Lower leg skin (tissue), 4 donors: Measurements from ENCODE around the gene EFEMP2. TPM values are rescaled to one million over a fixed set of nuclear protein-coding genes. Genes with fewer than 3 reads are reported as not detected.
A peak's percentile ranks its signal among the peaks of the same experiment; 100 is the strongest.

Experiments used
- DNase-seq, 2 donors: peaks; one replicate each; pipeline ENCODE4 v3.0.0-alpha.2; 2019; ENCODE audit warnings: low spot score in 2 of 2
- H3K4me3 ChIP-seq: fragments of 200-600 bp; sonication (generic); 2 replicates; pipeline ENCODE4 v1.5.1; 2017; ENCODE audit warnings: mild to moderate bottlenecking, low read depth; ENCODE audit not compliant: poor library complexity, severe bottlenecking
- POLR2A ChIP-seq, 2 donors: fragments of 450-650 bp; IDR thresholded peaks; one replicate each; pipeline ENCODE4 v1.6.1; 2016 to 2017; ENCODE audit warnings: antibody characterized with exemption in 2 of 2, mild to moderate bottlenecking in 1 of 2, moderate library complexity in 1 of 2
- WGBS, 2 donors: methylation state at CpG; one replicate each; pipeline ENCODE4 v1.1.5; 2018; 5-methylcytosine and 5-hydroxymethylcytosine counted together
- intact Hi-C: fragments of 100-400 bp; cut with DNase I; formaldehyde crosslinking; loops from one replicate; pipeline ENCODE4 v1.15.0; 2023; ENCODE audit warnings: low total_unique reads
- total RNA-seq, 4 donors: library from RNA; depleted of rRNA; stranded (reverse); fragments of >200 nt; gene quantifications; one replicate each; pipeline ENCODE4 v1.1.0, GENCODE V29; 2016
- TF ChIP-seq, protein P1 (sequence below), 3 donors: fragments of 450-650 bp; IDR thresholded peaks; one replicate each; pipeline ENCODE4 v1.5.1; 2016; ENCODE audit warnings: antibody characterized with exemption in 3 of 3, mild to moderate bottlenecking in 3 of 3, moderate library complexity in 2 of 3

Gene EFEMP2
- 10 to 100 TPM; 12.0 to 29.8 (median 16.3) TPM for total RNA-seq

- peak within 1 kb of the TSS; percentile 49 for H3K4me3 ChIP-seq
- 0 to 2% methylated on average over 15 to 16 of the region's 69 CpGs for WGBS, 2 donors
- intact Hi-C loops, result no loop called here
Measured at GRCh38 chr11:65872586-65873317, at the start of gene EFEMP2. Gene EFEMP2 (minus strand): TSS chr11:65872800. CDS start chr11:65872354, 446 bp downstream.

DNA sequence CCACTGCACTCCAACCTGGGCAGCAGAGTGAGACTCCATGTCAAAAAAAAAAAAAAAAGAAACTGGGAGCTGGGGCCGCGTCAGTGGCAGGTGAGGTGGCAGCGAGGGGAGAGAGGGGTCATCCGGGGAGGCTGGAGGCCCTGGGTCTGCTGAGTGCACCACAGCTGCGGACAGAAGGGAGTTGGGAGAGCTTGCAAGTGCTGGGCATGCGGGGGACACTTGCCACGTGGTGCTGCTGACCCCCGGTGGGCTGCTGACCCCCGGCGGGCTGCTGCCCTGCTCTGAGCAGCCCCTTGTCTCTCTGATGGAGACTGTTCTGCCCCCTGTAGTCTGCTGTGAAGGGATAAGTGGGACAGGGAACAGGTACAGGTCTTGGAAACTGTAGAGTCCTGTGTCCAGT, 49.3 kb upstream of the EFEMP2 start:
- WGBS, 2 donors, result 91 to 94% methylated on average over 10 of the region's 10 CpGs
- no peak for DNase-seq
- no peak overlapping the region for H3K4me3 ChIP-seq
- intact Hi-C loops, result no loop called here
- no peak for TF ChIP-seq POLR2A (IDR thresholded peaks at IDR 0.05)
- TF ChIP-seq, protein P1, sequence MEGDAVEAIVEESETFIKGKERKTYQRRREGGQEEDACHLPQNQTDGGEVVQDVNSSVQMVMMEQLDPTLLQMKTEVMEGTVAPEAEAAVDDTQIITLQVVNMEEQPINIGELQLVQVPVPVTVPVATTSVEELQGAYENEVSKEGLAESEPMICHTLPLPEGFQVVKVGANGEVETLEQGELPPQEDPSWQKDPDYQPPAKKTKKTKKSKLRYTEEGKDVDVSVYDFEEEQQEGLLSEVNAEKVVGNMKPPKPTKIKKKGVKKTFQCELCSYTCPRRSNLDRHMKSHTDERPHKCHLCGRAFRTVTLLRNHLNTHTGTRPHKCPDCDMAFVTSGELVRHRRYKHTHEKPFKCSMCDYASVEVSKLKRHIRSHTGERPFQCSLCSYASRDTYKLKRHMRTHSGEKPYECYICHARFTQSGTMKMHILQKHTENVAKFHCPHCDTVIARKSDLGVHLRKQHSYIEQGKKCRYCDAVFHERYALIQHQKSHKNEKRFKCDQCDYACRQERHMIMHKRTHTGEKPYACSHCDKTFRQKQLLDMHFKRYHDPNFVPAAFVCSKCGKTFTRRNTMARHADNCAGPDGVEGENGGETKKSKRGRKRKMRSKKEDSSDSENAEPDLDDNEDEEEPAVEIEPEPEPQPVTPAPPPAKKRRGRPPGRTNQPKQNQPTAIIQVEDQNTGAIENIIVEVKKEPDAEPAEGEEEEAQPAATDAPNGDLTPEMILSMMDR (IDR thresholded peaks at IDR 0.05), result no peak

More at GRCh38 chr11:65872586-65873317, at the start of gene EFEMP2:
- peak in 1 of 2 donors; percentile 92 for DNase-seq
- TF ChIP-seq, protein P1 (IDR thresholded peaks at IDR 0.05), result no peak
- TF ChIP-seq POLR2A (IDR thresholded peaks at IDR 0.05), result no peak

DNA sequence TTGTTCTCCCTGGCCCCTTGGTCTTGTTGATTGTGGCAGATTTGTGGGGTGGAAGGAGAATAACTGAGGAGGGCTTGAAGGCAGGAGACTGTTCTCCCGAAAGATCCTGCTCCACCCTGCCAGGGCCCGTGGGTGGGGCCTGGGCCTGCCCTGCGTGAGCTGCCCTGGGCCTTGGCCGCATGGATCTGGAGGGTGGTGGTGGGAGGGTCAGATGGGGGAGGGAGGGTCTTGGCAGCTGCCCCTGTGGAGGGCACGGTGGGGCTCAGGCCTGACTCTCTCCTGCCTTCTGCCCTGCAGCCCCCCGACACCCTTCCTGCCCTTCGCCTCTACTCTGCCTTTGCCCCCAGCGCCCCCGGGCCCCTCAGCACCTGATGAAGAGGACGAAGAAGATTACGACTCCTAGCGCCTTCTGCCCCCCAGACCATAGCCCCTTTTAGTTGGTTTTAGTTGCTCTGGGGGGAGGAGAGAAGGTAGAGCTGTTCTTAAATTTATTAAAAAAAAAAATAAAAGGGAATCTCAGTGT, 48.5 kb upstream of the EFEMP2 start:
- no peak overlapping the region for H3K4me3 ChIP-seq
- no peak for DNase-seq
- TF ChIP-seq, protein P1 (IDR thresholded peaks at IDR 0.05), result no peak
- no peak for TF ChIP-seq POLR2A (IDR thresholded peaks at IDR 0.05)
- WGBS, 2 donors, result 75 to 82% methylated on average over 10 to 12 of the region's 12 CpGs
- intact Hi-C loops, result no loop called here

- intact Hi-C loops, result no loop called here
- no peak for TF ChIP-seq POLR2A (IDR thresholded peaks at IDR 0.05)
- TF ChIP-seq, protein P1 (IDR thresholded peaks at IDR 0.05), result no peak
- H3K4me3 ChIP-seq, result peak overlapping the region; percentile 80
- WGBS, 2 donors, result 47 to 55% methylated on average over 15 of the region's 15 CpGs
- no peak for DNase-seq
Measured at GRCh38 chr11:65920372-65920802, 47.8 kb upstream of the EFEMP2 start.

DNA sequence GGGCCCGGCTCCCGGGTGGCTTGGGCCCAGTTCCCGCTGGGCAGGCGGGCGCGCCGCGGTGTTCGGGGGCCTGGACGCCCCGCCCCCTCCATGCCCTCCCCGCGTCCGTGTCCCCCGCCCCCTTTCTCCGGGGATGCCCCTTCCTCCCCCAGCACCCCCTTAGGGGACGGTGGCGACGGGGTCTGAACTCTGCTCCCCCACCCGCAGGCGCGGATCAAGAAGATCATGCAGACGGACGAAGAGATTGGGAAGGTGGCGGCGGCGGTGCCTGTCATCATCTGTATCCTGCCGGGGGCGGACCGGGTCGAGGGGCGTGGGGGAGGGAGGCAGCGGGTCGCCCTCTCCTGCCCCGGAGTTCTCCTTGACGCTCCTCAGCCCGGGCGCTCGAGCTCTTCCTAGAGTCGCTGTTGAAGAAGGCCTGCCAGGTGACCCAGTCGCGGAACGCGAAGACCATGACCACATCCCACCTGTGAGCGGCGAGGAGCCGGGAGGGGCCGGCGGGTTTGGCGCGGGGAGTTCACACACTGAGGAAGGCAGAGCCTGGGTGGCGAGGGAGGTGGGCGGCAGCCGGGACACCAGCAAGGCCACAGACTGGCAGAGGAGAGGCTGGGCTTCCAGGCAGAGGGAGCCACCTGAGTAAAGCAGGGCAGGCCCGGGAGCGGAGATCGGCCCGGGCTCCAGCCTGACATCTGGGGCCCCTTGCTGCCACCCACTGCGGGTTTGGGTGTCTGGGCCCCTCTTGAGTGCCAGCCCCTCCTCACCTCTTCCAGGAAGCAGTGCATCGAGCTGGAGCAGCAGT, 47.2 kb upstream of the EFEMP2 start:
- peak overlapping the region; percentile 80 for H3K4me3 ChIP-seq
- peak in 1 of 2 donors; percentile 89 for DNase-seq
- no peak for TF ChIP-seq POLR2A (IDR thresholded peaks at IDR 0.05)
- TF ChIP-seq, protein P1 (IDR thresholded peaks at IDR 0.05), result no peak
- intact Hi-C loops, result no loop called here
- WGBS, 2 donors, result 0 to 1% methylated on average over 29 to 30 of the region's 60 CpGs
